Measurements from ENCODE around the gene RANBP10. TPM values are rescaled to one million over a fixed set of nuclear protein-coding genes. Genes with fewer than 3 reads are reported as not detected.
A peak's percentile ranks its signal among the peaks of the same experiment; 100 is the strongest.

The RANBP10 gene
- total and polyA plus RNA-seq, 2 of the 13 experiments (the other 11 are each of a cell fraction or from before 2014, with no cell fraction given), result 9.2 to 22.7 TPM

DNA sequence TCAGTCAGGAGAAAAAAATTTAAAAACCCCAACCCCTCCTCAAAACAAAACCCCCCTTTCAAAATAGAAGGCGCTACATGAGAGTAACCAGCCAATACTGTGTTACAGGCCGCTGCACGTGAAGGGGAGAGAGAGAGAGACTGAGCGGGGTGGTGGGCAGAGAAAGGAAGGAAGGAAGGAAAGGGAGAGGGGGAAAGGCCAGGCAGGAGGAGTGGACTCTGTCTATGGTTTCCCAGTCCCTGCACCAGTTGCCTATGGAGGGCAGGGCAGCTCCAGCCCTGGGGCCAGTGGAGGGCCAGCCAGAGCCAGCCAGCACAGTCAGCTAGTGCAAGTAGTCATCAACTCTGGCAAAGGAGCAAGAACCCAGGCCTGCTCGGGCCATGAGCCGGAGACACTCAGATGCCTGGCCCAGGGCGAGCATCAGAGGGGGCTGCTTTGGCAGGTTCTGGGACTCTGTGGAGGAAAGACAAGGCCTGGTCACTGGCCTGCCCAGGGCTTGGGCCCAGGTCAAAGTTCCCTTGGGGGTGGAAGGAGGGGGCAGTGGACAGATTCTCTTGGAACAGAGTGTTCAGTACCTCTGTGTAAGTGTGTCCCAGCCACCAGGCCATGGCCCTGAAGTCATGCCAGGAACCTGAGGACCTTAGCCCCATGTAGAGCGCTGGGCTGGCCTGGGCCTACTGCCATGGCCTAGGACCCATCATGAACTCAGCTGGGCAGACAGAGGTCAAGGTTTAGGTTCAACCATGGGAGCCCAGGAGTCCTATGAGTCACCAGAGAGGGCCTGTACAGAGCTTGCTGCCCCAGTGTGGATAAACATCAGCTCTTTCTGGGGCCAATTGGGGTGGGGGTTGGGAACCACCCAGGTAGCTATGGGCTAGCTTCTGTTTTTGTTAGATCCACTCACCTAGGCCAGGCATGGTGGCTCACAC, 80.0 kb downstream of the RANBP10 start (continued):
- TF ChIP-seq, protein P1, sequence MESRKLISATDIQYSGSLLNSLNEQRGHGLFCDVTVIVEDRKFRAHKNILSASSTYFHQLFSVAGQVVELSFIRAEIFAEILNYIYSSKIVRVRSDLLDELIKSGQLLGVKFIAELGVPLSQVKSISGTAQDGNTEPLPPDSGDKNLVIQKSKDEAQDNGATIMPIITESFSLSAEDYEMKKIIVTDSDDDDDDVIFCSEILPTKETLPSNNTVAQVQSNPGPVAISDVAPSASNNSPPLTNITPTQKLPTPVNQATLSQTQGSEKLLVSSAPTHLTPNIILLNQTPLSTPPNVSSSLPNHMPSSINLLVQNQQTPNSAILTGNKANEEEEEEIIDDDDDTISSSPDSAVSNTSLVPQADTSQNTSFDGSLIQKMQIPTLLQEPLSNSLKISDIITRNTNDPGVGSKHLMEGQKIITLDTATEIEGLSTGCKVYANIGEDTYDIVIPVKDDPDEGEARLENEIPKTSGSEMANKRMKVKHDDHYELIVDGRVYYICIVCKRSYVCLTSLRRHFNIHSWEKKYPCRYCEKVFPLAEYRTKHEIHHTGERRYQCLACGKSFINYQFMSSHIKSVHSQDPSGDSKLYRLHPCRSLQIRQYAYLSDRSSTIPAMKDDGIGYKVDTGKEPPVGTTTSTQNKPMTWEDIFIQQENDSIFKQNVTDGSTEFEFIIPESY (CRISPR knock-in tag; IDR thresholded peaks at IDR 0.05), result peak; percentile 86; the same call in 1 of the 2 replicates
- no peak for TF ChIP-seq ZNF207 (IDR thresholded peaks at IDR 0.05; ENCODE audit: borderline replicate concordance)
- TF ChIP-seq GZF1 (CRISPR knock-in tag; IDR thresholded peaks at IDR 0.05), result no peak
- TF ChIP-seq ZNF367 (CRISPR knock-in tag; IDR thresholded peaks at IDR 0.05; ENCODE audit: borderline replicate concordance), result no peak
- TF ChIP-seq HCFC1 (IDR thresholded peaks at IDR 0.05; ENCODE audit: low read depth, low read length), result no peak
- no peak for TF ChIP-seq KAT2B (IDR thresholded peaks at IDR 0.05; ENCODE audit: borderline replicate concordance, low read depth, low read length)
- no peak for TF ChIP-seq ZIK1 (CRISPR knock-in tag; IDR thresholded peaks at IDR 0.05; ENCODE audit: borderline replicate concordance, low read depth)
- TF ChIP-seq, protein P2, sequence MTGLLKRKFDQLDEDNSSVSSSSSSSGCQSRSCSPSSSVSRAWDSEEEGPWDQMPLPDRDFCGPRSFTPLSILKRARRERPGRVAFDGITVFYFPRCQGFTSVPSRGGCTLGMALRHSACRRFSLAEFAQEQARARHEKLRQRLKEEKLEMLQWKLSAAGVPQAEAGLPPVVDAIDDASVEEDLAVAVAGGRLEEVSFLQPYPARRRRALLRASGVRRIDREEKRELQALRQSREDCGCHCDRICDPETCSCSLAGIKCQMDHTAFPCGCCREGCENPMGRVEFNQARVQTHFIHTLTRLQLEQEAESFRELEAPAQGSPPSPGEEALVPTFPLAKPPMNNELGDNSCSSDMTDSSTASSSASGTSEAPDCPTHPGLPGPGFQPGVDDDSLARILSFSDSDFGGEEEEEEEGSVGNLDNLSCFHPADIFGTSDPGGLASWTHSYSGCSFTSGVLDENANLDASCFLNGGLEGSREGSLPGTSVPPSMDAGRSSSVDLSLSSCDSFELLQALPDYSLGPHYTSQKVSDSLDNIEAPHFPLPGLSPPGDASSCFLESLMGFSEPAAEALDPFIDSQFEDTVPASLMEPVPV (CRISPR knock-in tag; IDR thresholded peaks at IDR 0.05), result no peak
- TF ChIP-seq, protein P3, sequence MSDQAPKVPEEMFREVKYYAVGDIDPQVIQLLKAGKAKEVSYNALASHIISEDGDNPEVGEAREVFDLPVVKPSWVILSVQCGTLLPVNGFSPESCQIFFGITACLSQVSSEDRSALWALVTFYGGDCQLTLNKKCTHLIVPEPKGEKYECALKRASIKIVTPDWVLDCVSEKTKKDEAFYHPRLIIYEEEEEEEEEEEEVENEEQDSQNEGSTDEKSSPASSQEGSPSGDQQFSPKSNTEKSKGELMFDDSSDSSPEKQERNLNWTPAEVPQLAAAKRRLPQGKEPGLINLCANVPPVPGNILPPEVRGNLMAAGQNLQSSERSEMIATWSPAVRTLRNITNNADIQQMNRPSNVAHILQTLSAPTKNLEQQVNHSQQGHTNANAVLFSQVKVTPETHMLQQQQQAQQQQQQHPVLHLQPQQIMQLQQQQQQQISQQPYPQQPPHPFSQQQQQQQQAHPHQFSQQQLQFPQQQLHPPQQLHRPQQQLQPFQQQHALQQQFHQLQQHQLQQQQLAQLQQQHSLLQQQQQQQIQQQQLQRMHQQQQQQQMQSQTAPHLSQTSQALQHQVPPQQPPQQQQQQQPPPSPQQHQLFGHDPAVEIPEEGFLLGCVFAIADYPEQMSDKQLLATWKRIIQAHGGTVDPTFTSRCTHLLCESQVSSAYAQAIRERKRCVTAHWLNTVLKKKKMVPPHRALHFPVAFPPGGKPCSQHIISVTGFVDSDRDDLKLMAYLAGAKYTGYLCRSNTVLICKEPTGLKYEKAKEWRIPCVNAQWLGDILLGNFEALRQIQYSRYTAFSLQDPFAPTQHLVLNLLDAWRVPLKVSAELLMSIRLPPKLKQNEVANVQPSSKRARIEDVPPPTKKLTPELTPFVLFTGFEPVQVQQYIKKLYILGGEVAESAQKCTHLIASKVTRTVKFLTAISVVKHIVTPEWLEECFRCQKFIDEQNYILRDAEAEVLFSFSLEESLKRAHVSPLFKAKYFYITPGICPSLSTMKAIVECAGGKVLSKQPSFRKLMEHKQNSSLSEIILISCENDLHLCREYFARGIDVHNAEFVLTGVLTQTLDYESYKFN (CRISPR knock-in tag; conservative IDR thresholded peaks at IDR 0.05), result peak; percentile 80
- TF ChIP-seq ZKSCAN8 (CRISPR knock-in tag; IDR thresholded peaks at IDR 0.05; ENCODE audit: borderline replicate concordance), result no peak
- TF ChIP-seq HOXA3 (CRISPR knock-in tag; IDR thresholded peaks at IDR 0.05), result peak; percentile 59; the same call in 1 of the 2 replicates
- 0 out of 2 replicates have a peak, but pooled peaks have one; percentile 28 for TF ChIP-seq KDM2A (CRISPR knock-in tag; IDR thresholded peaks at IDR 0.05; ENCODE audit: borderline replicate concordance, low read depth)
- TF ChIP-seq ZNF580 (CRISPR knock-in tag; IDR thresholded peaks at IDR 0.05; ENCODE audit: borderline replicate concordance, low read depth), result no peak
- peak; percentile 62; the same call in 1 of the 2 replicates for TF ChIP-seq ZNF124 (CRISPR knock-in tag; IDR thresholded peaks at IDR 0.05)
- TF ChIP-seq ZNF841 (CRISPR knock-in tag; IDR thresholded peaks at IDR 0.05; ENCODE audit: borderline replicate concordance), result no peak
- TF ChIP-seq RAD21 (CRISPR knock-in tag; IDR thresholded peaks at IDR 0.05), result 0 out of 2 replicates have a peak, but pooled peaks have one; percentile 6
- no peak for TF ChIP-seq ZNF251 (CRISPR knock-in tag; IDR thresholded peaks at IDR 0.05)
- no peak for TF ChIP-seq HES4 (CRISPR knock-in tag; IDR thresholded peaks at IDR 0.05; ENCODE audit: borderline replicate concordance)
- TF ChIP-seq KAT7 (CRISPR knock-in tag; IDR thresholded peaks at IDR 0.05; ENCODE audit: borderline replicate concordance), result no peak
- peak; percentile 32; the same call in 1 of the 2 replicates for TF ChIP-seq TBX2 (CRISPR knock-in tag; IDR thresholded peaks at IDR 0.05; ENCODE audit: borderline replicate concordance)
- TF ChIP-seq SALL2 (CRISPR knock-in tag; IDR thresholded peaks at IDR 0.05), result no peak
- no peak for TF ChIP-seq GTF3A (CRISPR knock-in tag; conservative IDR thresholded peaks at IDR 0.05)

Data from HepG2 (cell line).